ENCODE data around the gene HOXA4.

HOXA4 gene

GRCh38 chr7:27131390-27131819 lies 848 bp upstream of the HOXA4 start:
- no peak for DNase-seq

- no peak for DNase-seq
These were observed 623 bp downstream of the HOXA4 start for GRCh38 chr7:27129729-27130539.

DNA sequence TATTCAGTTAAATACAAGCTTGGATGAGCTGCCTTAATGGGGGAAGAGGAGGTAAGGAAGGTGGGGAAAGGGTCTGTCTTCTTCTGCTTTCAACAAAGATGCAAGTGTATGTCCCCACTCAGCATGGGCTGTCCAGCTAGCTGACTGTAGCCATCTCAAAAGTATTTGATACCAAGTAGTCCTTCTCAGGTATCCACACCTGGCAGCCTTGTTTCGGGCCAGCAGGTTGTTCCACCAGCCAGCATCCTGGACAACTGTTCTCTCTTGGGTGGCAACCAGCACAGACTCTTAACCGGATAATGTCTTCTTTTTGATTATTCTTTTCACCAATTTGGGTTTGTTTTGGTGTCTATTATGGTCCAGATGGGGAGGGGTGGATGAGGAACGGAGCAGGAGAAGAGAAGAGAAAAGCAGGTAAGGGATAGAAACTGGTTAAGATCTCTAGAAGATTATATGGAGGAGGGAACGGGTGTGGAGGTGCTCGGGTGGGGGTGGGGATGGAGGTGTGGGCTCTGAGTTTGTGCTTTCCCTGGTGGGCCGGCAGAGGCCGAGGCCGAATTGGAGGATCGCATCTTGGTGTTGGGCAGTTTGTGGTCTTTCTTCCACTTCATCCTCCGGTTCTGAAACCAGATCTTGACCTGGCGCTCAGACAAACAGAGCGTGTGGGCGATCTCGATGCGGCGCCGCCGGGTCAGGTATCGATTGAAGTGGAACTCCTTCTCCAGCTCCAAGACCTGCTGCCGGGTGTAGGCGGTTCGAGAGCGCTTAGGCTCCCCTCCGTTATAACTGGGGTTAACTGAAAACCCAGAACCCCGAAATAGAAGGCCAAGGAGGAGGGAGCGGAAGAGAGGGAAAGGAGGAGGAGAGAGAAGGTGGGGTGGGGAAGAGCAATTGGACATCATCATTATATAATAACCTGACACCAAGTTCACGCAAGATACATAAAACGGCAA lies 1.5 kb downstream of the HOXA4 start:
- no peak for DNase-seq

DNA sequence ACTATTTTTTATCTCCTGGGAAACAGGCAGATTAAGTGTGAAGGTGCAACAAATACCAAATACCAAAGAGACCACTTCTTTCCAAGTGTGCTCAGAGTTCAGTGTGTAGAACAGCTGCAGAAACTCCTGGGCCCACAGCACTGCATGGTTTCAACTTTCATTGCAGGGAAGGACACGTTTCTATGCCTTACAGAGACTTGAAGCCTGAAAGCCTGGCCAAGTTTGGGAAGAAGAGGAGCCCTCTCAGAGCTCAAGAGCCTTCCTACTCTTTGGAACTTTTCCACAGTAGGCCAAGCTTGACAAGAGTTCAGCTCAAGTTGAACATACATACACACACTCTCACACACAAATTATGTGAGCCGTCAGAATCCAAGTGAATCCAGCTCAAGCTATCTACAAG lies 2.5 kb downstream of the HOXA4 start:
- no peak for DNase-seq

DNA sequence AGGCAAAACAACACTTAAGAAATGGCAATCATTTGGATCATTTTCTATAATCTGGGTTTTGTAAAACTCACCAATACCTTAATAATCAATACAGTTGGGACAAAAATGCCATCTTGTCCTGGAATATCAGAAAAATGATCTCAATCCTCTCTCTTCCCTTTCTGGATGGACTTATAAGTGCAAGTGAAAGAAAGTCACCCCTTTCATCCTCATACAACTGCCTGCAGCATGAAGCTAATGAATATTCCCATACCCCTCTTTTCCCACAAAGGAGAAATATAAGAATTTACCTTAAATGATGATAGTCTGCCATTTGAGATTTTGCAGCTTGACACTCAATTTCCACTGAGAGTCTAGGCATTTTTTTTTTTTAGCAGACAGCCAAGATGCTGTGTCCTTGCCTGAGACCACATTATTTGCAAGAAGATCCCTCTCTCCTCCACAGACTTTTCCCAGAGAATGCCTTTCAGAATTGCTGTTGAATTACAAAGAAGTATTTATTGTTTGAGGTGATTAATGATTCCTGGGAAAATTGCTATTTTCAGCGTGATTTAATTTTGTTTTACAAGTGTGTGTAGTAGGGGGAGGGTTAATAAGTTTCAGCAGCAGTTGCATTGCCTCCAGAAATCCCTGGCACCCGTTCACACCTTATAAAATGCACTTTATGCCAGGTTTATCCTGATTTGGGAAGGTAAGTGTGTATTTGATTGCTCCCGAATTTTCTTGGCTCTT lies 3.8 kb downstream of the HOXA4 start:
- DNase-seq = no peak

DNA sequence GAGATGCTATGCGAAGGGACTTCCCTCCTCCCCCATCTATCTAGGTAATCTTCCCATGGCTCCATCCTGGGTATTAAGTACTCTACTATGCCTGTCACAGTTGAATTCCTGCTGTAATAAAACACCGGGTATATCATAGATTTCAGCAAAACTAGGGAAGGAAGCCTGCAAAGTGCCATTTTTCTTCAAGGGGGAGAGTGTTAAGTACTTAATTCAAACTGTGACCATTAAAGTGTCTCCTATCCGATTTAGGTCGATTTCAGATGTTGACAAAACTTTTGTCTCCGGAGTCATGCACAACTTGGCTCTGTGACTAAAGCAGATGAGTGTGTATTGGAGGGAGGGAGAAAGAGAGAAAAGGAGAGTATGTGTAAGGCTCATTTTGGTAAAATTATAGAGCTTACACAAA lies 4.6 kb downstream of the HOXA4 start:
- DNase-seq = no peak

DNA sequence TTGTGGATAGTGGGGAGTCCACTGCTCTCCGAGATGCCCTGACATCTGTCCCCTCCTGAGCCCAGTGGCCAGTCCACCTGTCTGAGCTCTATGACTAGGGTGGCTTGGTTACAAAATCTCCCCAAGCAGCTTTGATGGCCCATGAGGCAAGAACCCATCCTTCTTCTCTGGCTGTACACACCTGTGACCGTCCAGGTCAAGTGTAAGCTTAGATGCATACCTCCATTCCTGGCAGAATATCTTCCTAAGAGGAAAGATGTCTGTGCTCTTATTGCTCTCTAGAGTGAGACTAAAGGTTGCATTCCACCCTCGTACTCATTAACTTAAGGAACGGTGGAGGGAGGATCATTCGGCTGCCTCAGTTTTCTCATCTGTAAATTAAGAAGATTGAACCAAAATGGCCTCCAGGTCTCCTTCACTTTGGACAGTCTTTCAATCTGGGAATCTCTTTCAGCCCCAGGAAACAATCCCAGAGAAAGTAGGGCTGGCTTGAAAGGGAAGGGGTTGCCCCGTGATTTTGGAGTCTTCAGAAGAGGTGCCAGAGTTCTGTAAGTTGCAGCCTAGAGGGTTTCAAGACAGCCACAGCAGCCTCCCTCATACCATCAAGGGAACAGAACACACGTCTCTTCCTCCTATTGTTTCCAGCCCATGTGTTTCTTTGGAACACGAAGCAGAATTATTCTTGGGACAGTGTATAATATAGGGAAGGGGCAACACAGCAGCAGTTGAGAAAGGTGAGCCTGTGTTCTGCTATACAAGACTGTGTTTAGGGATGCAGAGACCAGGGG lies 5.5 kb downstream of the HOXA4 start:
- DNase-seq = no peak

DNA sequence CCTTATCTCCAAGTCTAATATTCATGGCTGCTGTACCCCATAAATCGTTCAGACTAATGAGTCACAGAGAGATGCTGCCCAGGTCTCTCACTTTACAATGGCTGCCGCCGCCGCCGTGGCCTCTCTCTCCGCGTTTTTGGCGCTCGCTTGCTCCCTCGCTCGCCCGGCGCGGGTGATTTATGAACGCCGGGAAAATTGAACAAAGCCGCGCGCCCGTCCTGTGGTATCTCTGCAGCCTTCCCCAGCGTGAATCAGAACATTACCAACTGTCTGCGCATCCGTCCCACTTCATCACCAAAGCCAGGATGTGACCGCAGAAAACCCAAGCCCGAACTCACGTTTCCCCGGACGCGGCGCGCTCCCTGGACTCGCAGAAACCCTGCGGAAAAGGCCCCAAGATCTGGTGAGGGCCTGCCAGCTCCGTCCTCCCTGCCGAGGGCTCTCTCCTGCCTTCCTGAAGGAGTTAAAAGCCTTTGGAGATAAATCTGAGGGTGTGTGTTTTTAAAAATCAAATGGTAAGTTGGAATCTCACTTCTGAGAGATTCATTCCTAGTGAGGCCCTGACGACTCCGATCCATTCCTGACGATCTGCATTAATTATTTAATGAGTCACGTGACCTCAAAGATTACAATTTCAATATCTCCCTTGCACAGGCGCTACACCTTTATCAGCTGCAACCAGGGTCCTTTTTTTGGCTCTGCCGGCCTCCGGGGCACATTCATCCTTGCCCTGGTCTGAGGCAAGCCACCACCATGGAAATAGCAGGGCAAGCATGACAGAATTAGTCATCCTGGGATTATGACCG lies 6.3 kb downstream of the HOXA4 start:
- DNase-seq = no peak

DNA sequence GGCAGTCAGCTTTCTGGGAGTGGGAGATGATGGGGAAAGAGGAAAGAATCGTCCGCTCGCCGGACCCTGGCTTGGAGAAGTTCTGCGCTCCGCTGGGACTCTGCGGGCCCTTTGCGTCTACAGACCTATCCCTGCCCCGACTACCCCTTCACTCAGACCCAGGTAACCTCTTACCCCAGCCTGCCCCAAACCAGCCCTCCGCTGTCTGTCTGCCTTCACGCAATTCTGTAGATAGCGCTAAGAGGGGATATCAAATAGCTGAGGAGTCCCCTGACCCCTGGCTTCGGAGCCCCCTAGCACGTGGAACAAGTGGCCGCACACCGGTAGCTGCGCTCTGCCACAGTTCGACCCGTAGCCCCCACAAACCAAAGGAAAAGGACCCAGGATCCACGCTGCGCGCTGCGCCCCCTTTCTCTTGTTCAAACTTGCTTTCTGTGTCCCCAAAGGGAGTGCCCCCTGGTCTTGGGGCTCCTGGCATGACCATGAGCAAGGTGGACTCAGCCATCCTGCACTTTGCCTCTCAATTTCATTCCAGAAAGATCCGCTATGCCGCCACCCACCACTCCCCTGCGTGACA lies 7.0 kb downstream of the HOXA4 start:
- no peak for DNase-seq

DNA sequence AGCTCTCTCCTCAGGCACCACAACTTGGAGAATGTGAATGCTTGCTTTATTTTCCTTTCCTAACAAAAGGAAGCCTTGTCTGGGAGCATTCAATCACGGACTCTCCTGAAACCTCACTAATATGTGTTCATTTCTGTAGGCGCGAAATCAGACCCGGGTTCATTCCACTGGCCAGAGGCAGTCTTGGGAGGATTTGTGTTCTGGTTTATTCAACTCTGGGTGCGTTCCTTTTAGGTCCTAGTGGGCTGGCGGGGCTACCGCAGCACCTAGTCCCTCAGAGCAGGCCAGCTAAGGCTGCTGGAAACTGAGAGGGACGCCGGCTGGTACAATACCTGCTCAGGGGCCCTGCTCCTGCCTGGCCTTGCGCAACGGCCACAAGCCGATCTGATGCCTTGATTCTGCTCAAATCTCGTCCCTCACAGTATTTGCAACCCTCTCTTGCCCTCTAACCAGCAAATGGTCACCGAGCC lies 7.5 kb downstream of the HOXA4 start:
- DNase-seq = no peak

GRCh38 chr7:27122077-27122910 lies 8.3 kb downstream of the HOXA4 start:
- DNase-seq = no peak

DNA sequence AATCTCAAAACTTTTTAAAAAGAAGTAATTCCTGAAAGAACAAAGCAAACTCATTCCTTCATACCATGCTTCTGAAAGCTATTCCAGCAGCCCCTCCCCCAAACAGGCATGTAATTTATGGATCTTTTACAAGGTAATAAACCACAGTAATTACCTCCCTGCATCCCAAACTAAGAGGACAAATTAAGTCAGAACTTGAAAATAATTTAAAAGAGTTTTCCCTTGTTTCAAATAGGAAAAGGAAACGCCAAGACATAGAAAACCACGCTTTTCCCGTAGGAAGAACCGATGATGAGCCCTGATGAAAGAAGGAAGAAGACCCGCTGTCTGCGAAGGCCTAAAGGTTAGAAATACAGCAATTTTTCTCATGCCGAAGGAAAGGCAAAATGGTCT lies 8.9 kb downstream of the HOXA4 start:
- no peak for DNase-seq

- no peak for DNase-seq
These were observed 11.1 kb downstream of the HOXA4 start for GRCh38 chr7:27119412-27119911.

DNA sequence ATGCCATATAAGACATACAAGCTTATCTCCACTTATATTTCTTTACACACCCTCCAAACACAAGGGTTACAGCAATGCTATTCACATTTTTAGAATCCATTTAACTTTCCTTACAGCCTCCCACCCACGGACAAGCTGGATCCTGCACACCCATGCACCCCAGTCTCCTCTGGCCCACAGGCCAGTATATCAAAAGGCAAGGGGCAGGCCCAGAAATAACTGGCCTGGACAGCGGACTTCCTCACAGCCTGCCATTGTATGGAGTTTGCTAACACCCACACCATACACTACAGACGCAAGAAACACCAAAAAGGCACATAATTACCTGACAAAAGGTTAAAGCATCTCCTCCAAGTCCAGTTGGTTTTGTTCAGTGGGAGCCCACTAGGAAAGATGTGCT lies 12.0 kb downstream of the HOXA4 start:
- no peak for DNase-seq

GRCh38 chr7:27117887-27118491 lies 12.6 kb downstream of the HOXA4 start:
- no peak for DNase-seq

DNA sequence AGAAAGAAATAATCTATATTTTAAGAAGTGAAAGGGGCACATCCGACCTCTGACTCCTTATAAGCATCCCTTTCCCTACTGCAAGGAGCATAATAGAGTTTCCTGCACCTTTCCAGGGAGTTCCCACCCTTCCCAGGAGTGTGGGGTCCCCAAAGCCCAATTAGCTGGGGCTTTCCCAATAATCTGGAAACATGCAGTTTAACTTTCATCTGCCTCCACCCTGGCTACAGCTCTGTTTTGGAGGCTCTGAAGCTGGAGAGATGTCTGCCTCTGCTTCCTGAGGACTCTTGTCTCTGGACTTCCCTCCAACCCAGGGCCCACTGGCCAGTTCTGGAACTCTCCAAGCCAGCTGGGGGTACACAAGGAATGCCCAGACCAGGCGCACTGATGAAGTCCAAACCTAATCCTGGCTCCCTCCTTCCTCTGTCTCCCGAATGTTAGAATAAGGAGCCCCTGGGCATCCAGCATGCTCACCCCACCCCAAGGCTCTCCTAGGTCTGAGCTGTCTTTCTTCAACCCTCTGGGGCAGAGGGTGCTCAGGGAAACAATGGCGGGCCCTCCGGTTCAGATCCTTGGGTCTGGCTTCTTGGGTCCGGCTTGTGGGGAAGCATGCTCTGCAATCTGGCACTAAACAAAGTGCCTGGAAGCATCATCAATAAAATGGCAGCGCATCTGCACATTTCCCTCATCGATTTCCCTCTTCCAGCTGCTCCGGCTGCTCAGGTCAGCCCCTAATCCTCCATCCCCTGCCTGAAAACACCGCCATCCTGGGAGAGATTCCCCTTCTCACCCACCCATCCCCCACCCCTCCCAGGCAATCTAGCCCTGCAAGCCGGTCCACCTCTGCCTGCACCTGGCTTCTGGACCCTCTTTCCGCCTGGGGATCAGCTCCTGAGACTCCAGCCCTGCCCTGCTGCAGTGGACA lies 13.3 kb downstream of the HOXA4 start:
- DNase-seq = no peak

DNA sequence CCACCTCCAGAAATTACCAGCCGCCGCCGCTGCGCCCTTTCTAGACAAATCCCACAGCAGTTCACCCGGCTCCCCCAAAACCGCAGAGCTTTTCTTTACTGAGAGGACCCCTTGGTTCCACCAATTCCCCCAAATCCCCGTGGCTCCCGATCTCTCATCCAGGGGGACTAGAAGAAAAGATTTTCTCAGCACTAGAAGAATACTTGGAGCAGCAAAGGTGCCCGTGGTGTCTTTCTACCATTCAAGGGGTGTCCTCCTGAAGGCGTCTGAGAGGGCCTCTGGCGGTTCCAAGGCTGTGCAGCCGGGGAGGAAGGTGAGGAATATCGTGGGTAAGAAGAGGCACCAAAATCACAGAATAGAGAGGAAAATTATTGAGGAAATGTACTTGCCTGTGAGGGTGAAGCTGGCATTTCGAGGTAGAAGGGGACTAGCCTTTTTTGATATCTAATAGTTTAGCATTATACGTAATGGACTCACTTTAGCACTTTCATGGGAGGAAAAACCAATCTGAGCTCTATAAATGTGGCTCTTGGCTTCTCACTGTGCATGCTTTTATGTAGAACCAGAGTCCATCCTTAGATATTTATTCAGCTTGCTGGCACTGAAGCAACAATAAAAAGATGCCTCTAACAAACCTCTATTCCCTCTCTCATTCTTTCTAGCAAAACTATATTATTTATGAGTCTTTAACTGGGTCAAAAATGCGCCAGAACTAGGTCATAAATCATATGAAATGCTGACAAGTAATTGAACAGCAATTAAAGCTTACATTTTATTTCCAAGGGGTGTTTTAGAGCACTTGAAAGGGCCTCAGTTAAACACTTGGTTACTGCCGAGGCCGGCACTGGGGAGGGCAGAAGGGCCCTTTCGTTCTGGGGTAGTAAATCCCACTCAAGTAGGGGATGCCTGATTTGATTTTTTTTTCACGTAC lies 14.3 kb downstream of the HOXA4 start:
- no peak for DNase-seq
